ENCODE data around the gene CFAP126.
A peak's percentile ranks its signal among the peaks of the same experiment; 100 is the strongest.
"Not testable (repeated sequence)": the region's sequence is repeated elsewhere in the genome, so short reads cannot be mapped to it uniquely, and the experiment has no call there.

CFAP126 gene

GRCh38 chr1:161379071-161379470 lies 11.4 kb upstream of the CFAP126 start:
- no peak for DNase-seq

- no peak for DNase-seq
Observed at GRCh38 chr1:161378014-161378413, 10.3 kb upstream of the CFAP126 start.

- no peak for DNase-seq
Observed at GRCh38 chr1:161374373-161374772, 6.7 kb upstream of the CFAP126 start.

- no peak for DNase-seq
Observed at GRCh38 chr1:161373442-161373841, 5.8 kb upstream of the CFAP126 start.

GRCh38 chr1:161365207-161365606 lies 2.5 kb downstream of the CFAP126 start:
- DNase-seq, result no peak

- no peak for DNase-seq
Observed at GRCh38 chr1:161364332-161364731, 3.3 kb downstream of the CFAP126 start.

- DNase-seq, result no peak
Observed at GRCh38 chr1:161359291-161359690, 8.4 kb downstream of the CFAP126 start.

- DNase-seq, result no peak
Observed at GRCh38 chr1:161357073-161357472, 10.6 kb downstream of the CFAP126 start.

- no peak for DNase-seq
Observed at GRCh38 chr1:161351482-161351881, 16.2 kb downstream of the CFAP126 start.

- no peak for DNase-seq
Observed at GRCh38 chr1:161350671-161351070, 17.0 kb downstream of the CFAP126 start.

GRCh38 chr1:161342821-161343220 lies 24.9 kb downstream of the CFAP126 start:
- no peak for DNase-seq

GRCh38 chr1:161342177-161342576 lies 25.5 kb downstream of the CFAP126 start:
- DNase-seq, result no peak

GRCh38 chr1:161335796-161336195 lies 31.9 kb downstream of the CFAP126 start:
- DNase-seq, result no peak

- DNase-seq, result no peak
Observed at GRCh38 chr1:161333166-161333565, 34.5 kb downstream of the CFAP126 start.

- no peak for DNase-seq
Observed at GRCh38 chr1:161330346-161330745, 37.3 kb downstream of the CFAP126 start.

GRCh38 chr1:161324020-161324419 lies 43.7 kb downstream of the CFAP126 start:
- peak; percentile 8 for DNase-seq

- not testable (repeated sequence) for DNase-seq
Observed at GRCh38 chr1:161315841-161316674, 51.6 kb downstream of the CFAP126 start.

Data from CD4-positive, alpha-beta T cell treated with Interferon gamma for 1 hour (primary cell).